SK-N-SH treated with all-trans-retinoic acid at 6 μM for 48 hours (cell line): ENCODE results near the gene BRMS1.
A peak's percentile ranks its signal among the peaks of the same experiment; 100 is the strongest.
"Not testable (repeated sequence)": the region's sequence is repeated elsewhere in the genome, so short reads cannot be mapped to it uniquely, and the experiment has no call there.

Source experiments
- ATAC-seq: fragments of 200-7000 bp; cut with Tn5 transposase; 3 replicates; pipeline ENCODE4 v1.9.1; 2020; ENCODE audit warnings: mild to moderate bottlenecking, moderate library complexity
- ARNTL ChIP-seq: fragments of 450-650 bp; formaldehyde crosslinking; IDR thresholded peaks from 2 replicates; pipeline ENCODE4 v1.5.0; 2020; ENCODE audit warnings: low read depth, mild to moderate bottlenecking, moderate library complexity, borderline replicate concordance
- BACH2 ChIP-seq: fragments of 250-450 bp; sonication (Bioruptor Pico); IDR thresholded peaks from 2 replicates; pipeline ENCODE4 v1.9.0; 2021; ENCODE audit warnings: mild to moderate bottlenecking, borderline replicate concordance
- CSDC2 ChIP-seq: fragments of 250-450 bp; sonication (Bioruptor Pico); IDR thresholded peaks from 2 replicates; pipeline ENCODE4 v1.5.0; 2020; ENCODE audit warnings: mild to moderate bottlenecking, moderate library complexity
- ESRRG ChIP-seq: fragments of 250-450 bp; sonication (Bioruptor Pico); IDR thresholded peaks from 2 replicates; pipeline ENCODE4 v1.6.1; 2021; ENCODE audit warnings: mild to moderate bottlenecking
- GLIS3 ChIP-seq: fragments of 250-450 bp; sonication (Bioruptor Pico); IDR thresholded peaks from 2 replicates; pipeline ENCODE4 v1.5.0; 2020; ENCODE audit warnings: mild to moderate bottlenecking, moderate library complexity
- ISL1 ChIP-seq: fragments of 250-450 bp; sonication (Bioruptor Pico); IDR thresholded peaks from 2 replicates; pipeline ENCODE4 v2.1.2; 2022; ENCODE audit warnings: mild to moderate bottlenecking, moderate library complexity
- PATZ1 ChIP-seq: fragments of 250-450 bp; sonication (Bioruptor Pico); IDR thresholded peaks from 2 replicates; pipeline ENCODE4 v1.8.0; 2020; ENCODE audit warnings: mild to moderate bottlenecking, moderate library complexity, borderline replicate concordance
- POU6F1 ChIP-seq: fragments of 250-450 bp; sonication (Bioruptor Pico); IDR thresholded peaks from 2 replicates; pipeline ENCODE4 v1.8.0; 2021; ENCODE audit warnings: low read depth, mild to moderate bottlenecking, moderate library complexity, borderline replicate concordance
- PPARA ChIP-seq: fragments of 250-450 bp; sonication (Bioruptor Pico); IDR thresholded peaks from 2 replicates; pipeline ENCODE4 v1.5.0; 2020; ENCODE audit warnings: mild to moderate bottlenecking, borderline replicate concordance
- SNAI2 ChIP-seq: fragments of 250-450 bp; sonication (Bioruptor Pico); IDR thresholded peaks from 2 replicates; pipeline ENCODE4 v1.5.0; 2020; ENCODE audit warnings: mild to moderate bottlenecking, moderate library complexity
- TCF4 ChIP-seq: fragments of 250-450 bp; sonication (Bioruptor Pico); IDR thresholded peaks from 2 replicates; pipeline ENCODE4 v1.8.0; 2021; ENCODE audit warnings: mild to moderate bottlenecking, moderate library complexity, borderline replicate concordance
- TOX ChIP-seq: fragments of 250-450 bp; sonication (Bioruptor Pico); IDR thresholded peaks from 2 replicates; pipeline ENCODE4 v1.8.0; 2021; ENCODE audit warnings: mild to moderate bottlenecking, moderate library complexity, borderline replicate concordance
- ZC3H10 ChIP-seq: fragments of 250-450 bp; sonication (Bioruptor Pico); IDR thresholded peaks from 2 replicates; pipeline ENCODE4 v1.5.1; 2021; ENCODE audit warnings: mild to moderate bottlenecking, moderate library complexity
- ZFP3 ChIP-seq: fragments of 250-450 bp; sonication (Bioruptor Pico); IDR thresholded peaks from 2 replicates; pipeline ENCODE4 v1.5.0; 2020; ENCODE audit warnings: mild to moderate bottlenecking, moderate library complexity
- ZFP30 ChIP-seq: fragments of 450-650 bp; formaldehyde crosslinking; IDR thresholded peaks from 2 replicates; pipeline ENCODE4 v1.5.0; 2022; ENCODE audit warnings: mild to moderate bottlenecking, moderate library complexity
- ZNF565 ChIP-seq: fragments of 450-650 bp; formaldehyde crosslinking; conservative IDR thresholded peaks from 2 replicates; pipeline ENCODE4 v1.5.0; 2020; ENCODE audit warnings: low read depth, mild to moderate bottlenecking, moderate library complexity
- ZNF70 ChIP-seq: fragments of 450-650 bp; formaldehyde crosslinking; IDR thresholded peaks from 2 replicates; pipeline ENCODE4 v1.5.0; 2020; ENCODE audit warnings: mild to moderate bottlenecking, moderate library complexity
- ZNF8 ChIP-seq: fragments of 450-650 bp; formaldehyde crosslinking; IDR thresholded peaks from 2 replicates; pipeline ENCODE4 v1.5.0; 2020; ENCODE audit warnings: mild to moderate bottlenecking, moderate library complexity
- TF ChIP-seq, protein P1 (sequence below): fragments of 250-450 bp; sonication (Bioruptor Pico); IDR thresholded peaks from 2 replicates; pipeline ENCODE4 v1.5.0; 2020; ENCODE audit warnings: mild to moderate bottlenecking, moderate library complexity
- TF ChIP-seq, protein P2 (sequence below): fragments of 250-450 bp; sonication (Bioruptor Pico); IDR thresholded peaks from 2 replicates; pipeline ENCODE4 v1.5.1; 2021; ENCODE audit warnings: mild to moderate bottlenecking, moderate library complexity
- TF ChIP-seq, protein P3 (sequence below): fragments of 250-450 bp; sonication (Bioruptor Pico); IDR thresholded peaks from 2 replicates; pipeline ENCODE4 v1.5.1; 2020; ENCODE audit warnings: low read depth, mild to moderate bottlenecking, moderate library complexity

Gene BRMS1

GRCh38 chr11:66391322-66391721 is 46.4 kb upstream of the BRMS1 start:
- TF ChIP-seq ARNTL (CRISPR knock-in tag) (no peak), ZNF70 (no peak), ZFP3 (no peak), BACH2 (CRISPR knock-in tag) (no peak), CSDC2 (CRISPR knock-in tag) (no peak), ESRRG (CRISPR knock-in tag) (no peak), ZFP30 (no peak), GLIS3 (no peak), ZC3H10 (no peak), TCF4 (CRISPR knock-in tag) (no peak), TOX (no peak), ZNF565 (CRISPR knock-in tag) (no peak), PPARA (CRISPR knock-in tag) (no peak), POU6F1 (CRISPR knock-in tag) (no peak), ISL1 (CRISPR knock-in tag) (no peak), PATZ1 (no peak)
- TF ChIP-seq, protein P1, sequence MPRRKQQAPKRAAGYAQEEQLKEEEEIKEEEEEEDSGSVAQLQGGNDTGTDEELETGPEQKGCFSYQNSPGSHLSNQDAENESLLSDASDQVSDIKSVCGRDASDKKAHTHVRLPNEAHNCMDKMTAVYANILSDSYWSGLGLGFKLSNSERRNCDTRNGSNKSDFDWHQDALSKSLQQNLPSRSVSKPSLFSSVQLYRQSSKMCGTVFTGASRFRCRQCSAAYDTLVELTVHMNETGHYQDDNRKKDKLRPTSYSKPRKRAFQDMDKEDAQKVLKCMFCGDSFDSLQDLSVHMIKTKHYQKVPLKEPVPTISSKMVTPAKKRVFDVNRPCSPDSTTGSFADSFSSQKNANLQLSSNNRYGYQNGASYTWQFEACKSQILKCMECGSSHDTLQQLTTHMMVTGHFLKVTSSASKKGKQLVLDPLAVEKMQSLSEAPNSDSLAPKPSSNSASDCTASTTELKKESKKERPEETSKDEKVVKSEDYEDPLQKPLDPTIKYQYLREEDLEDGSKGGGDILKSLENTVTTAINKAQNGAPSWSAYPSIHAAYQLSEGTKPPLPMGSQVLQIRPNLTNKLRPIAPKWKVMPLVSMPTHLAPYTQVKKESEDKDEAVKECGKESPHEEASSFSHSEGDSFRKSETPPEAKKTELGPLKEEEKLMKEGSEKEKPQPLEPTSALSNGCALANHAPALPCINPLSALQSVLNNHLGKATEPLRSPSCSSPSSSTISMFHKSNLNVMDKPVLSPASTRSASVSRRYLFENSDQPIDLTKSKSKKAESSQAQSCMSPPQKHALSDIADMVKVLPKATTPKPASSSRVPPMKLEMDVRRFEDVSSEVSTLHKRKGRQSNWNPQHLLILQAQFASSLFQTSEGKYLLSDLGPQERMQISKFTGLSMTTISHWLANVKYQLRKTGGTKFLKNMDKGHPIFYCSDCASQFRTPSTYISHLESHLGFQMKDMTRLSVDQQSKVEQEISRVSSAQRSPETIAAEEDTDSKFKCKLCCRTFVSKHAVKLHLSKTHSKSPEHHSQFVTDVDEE: no peak
- TF ChIP-seq, protein P2, sequence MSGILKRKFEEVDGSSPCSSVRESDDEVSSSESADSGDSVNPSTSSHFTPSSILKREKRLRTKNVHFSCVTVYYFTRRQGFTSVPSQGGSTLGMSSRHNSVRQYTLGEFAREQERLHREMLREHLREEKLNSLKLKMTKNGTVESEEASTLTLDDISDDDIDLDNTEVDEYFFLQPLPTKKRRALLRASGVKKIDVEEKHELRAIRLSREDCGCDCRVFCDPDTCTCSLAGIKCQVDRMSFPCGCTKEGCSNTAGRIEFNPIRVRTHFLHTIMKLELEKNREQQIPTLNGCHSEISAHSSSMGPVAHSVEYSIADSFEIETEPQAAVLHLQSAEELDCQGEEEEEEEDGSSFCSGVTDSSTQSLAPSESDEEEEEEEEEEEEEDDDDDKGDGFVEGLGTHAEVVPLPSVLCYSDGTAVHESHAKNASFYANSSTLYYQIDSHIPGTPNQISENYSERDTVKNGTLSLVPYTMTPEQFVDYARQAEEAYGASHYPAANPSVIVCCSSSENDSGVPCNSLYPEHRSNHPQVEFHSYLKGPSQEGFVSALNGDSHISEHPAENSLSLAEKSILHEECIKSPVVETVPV (CRISPR knock-in tag): no peak
- ATAC-seq: no peak

GRCh38 chr11:66388780-66389386 is 44.0 kb upstream of the BRMS1 start:
- TF ChIP-seq CSDC2 (CRISPR knock-in tag): no peak
- ATAC-seq: peak; percentile 84

DNA sequence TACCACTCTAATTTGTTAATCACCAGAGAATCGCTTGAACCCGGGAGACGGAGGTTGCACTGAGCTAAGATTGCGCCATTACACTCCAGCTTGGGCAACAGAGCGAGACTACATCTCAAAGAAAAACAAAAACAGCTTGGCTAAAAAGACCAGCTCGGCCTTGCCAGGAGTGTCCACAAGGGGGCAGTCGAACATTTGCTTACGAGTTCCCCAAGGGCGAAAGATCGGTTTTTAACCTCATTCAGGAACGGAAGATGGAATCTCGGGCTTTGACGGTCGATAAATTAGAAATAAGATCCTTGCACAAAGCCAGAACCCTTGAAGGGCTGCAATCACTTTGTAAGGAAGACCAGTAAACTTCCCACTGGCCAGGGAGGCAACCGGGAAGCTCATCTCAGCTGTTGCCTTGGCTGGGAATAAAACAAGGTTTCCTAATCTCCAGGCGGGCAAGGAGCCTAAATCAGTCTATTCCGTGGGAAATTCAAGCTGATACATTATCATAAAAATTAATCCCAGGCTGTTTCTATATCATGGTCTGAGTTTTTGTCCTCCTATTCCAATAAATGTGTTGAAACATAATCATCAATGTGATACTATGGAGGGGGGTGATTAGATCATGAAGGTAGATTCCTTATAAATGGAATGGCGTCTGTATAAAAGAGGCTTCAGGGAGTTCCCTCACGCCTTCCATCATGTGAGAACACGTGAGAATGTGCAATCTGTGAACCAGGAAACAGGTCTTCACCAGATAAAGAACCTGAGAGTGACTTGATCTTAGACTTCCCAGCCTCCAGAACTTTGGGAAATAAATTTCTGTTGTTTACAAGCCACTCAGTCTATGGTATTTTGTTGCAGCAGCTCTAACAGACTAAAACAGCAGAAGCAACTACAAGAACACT is 41.5 kb upstream of the BRMS1 start:
- peak; percentile 85 for ATAC-seq
- TF ChIP-seq, protein P2 (CRISPR knock-in tag): no peak
- TF ChIP-seq ARNTL (CRISPR knock-in tag) (no peak), CSDC2 (CRISPR knock-in tag) (no peak), PPARA (CRISPR knock-in tag) (no peak), ESRRG (CRISPR knock-in tag) (no peak), ZC3H10 (no peak), PATZ1 (no peak), SNAI2 (CRISPR knock-in tag) (no peak), ZNF565 (CRISPR knock-in tag) (no peak), POU6F1 (CRISPR knock-in tag) (no peak), ZNF8 (no peak), GLIS3 (no peak), TOX (no peak), BACH2 (CRISPR knock-in tag) (no peak)
- TF ChIP-seq, protein P3, sequence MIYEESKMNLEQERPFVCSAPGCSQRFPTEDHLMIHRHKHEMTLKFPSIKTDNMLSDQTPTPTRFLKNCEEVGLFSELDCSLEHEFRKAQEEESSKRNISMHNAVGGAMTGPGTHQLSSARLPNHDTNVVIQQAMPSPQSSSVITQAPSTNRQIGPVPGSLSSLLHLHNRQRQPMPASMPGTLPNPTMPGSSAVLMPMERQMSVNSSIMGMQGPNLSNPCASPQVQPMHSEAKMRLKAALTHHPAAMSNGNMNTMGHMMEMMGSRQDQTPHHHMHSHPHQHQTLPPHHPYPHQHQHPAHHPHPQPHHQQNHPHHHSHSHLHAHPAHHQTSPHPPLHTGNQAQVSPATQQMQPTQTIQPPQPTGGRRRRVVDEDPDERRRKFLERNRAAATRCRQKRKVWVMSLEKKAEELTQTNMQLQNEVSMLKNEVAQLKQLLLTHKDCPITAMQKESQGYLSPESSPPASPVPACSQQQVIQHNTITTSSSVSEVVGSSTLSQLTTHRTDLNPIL: no peak

- ATAC-seq: not testable (repeated sequence)
These were observed 39.4 kb upstream of the BRMS1 start for GRCh38 chr11:66384316-66384715.
